Sigmoid colon (tissue), 4 donors: ENCODE results near the gene RNU1-3.
"Not testable (repeated sequence)": the region's sequence is repeated elsewhere in the genome, so short reads cannot be mapped to it uniquely, and the experiment has no call there.

Source experiments
- EP300 ChIP-seq, 4 donors: sonication (generic); formaldehyde crosslinking; IDR thresholded peaks; one replicate each; pipeline ENCODE4 v1.6.1; 2017; ENCODE audit warnings: antibody characterized with exemption in 4 of 4
- POLR2AphosphoS5 ChIP-seq, 4 donors: sonication (generic); formaldehyde crosslinking; IDR thresholded peaks; one replicate each; pipeline ENCODE4 v1.6.1; 2017; ENCODE audit warnings: antibody characterized with exemption in 4 of 4

DNA sequence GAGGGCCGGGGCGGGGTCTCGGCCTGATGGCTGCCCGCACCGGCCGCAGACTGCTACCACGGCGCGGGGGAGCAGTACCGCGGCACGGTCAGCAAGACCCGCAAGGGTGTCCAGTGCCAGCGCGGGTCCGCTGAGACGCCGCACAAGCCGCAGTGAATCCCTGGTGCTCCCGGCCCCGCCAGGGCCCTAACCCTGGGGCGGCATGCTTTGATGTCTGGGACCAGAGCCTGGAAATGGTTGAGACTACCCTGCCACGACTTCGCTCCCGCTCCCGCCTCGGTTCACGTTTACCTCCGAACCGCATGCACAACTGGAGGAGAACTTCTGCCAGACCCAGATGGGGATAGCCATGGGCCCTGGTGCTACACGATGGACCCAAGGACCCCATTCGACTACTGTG, 18.5 kb downstream of the RNU1-3 start:
- not testable (repeated sequence) for TF ChIP-seq EP300, POLR2AphosphoS5 (IDR thresholded peaks at IDR 0.05)
